Islet precursor cell (in vitro differentiated cells): ENCODE measurements around the gene PPIP5K2.
"Not testable (repeated sequence)": the region's sequence is repeated elsewhere in the genome, so short reads cannot be mapped to it uniquely, and the experiment has no call there.

ENCODE experiments used
- DNase-seq: peaks from one replicate; pipeline ENCODE4 v3.0.0-alpha.2; 2018

Gene PPIP5K2

DNA sequence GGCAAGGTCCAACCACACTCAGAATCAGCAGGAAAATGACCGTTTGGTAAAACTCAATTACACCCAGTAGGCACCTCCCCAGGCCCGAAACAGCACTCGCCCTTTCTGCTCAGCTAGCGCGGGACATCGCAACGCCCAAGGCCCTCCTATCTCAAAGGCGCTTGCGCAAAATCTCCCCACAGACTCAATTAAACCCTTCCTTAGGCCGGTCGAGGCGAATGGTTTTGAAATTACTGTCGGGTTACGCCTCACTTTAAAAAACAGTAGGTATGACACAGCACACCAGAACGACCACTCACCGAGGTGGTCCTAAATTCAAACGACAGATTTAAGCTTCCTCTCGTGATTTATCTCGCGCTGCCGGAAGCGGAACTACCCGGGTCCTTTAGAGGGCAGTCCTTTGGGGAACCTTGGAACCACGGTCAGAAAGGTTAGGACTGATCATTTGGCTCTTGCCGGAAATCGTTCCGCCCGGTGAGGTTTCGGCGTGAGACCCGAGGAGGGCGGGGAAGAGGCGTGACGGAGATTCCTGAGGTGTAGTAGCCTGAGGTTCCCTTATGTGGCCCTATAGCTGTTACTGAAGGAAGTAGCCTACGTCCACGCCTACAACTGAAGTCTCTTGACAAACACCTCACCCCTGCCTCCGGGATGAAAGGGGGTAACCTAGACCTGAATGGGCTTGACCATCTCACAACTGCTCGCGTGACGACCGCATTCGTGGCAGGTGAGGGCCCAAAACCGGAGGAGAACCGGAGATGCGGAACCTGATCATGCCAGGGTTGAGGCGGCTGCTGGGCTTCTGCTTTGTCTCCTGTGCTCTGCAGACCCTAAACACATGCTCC is at the start of gene PPIP5K2, which contains the start of gene GIN1:
Gene PPIP5K2, plus strand, starts transcription at position 537 of the 842 bp plus-strand sequence. CDS start 9,289 bp downstream, outside the sequence.
Gene GIN1, minus strand, starts transcription at position 374 of the 842 bp plus-strand sequence. CDS start 11,431 bp downstream, outside the sequence.
- DNase-seq = peak; percentile 99

DNA sequence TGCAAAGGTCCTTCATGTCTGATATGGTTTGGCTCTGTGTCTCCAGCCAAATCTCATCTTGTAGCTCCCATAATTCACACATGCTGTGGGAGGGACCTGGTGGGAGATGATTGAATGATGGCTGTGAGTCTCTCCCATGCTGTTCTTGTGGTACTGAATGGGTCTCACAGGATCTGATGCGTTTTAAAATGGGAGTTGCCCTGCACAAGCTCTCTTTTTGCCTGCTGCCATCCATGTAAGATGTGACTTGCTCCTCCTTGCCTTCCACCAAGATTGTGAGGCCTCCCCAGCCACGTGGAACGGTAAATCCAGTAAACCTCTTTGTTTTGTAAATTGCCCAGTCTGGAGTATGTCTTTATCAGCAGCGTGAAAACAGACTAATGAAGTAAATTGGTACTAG is 46.6 kb upstream of the PPIP5K2 start:
- not testable (repeated sequence) for DNase-seq

- DNase-seq = no peak
Measured at GRCh38 chr5:103075442-103075841, 44.7 kb upstream of the PPIP5K2 start.

- no peak for DNase-seq
Measured at GRCh38 chr5:103079796-103080195, 40.3 kb upstream of the PPIP5K2 start.

DNA sequence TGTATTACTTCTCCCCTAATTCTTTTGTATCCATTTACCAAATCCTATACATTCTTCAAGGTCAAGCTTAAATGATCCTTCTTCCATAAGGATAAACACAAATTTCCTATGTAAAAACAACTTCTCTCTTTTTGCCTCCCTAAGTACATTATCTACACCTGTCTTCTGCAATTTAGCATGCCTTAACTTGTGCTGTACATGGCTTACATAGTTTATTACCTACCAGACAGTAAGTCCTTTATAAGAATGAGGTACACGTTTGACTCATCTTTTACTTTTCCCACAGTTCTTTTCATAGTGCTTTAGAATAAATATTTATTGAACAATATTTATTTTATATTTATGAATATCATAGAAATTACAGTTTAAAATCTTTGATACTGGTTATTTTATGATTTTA is 33.6 kb upstream of the PPIP5K2 start:
- DNase-seq = no peak

- no peak for DNase-seq
Measured at GRCh38 chr5:103089272-103089671, 30.8 kb upstream of the PPIP5K2 start.

- no peak for DNase-seq
Measured at GRCh38 chr5:103090791-103091190, 29.3 kb upstream of the PPIP5K2 start.

GRCh38 chr5:103092676-103093075 is 27.4 kb upstream of the PPIP5K2 start:
- no peak for DNase-seq

DNA sequence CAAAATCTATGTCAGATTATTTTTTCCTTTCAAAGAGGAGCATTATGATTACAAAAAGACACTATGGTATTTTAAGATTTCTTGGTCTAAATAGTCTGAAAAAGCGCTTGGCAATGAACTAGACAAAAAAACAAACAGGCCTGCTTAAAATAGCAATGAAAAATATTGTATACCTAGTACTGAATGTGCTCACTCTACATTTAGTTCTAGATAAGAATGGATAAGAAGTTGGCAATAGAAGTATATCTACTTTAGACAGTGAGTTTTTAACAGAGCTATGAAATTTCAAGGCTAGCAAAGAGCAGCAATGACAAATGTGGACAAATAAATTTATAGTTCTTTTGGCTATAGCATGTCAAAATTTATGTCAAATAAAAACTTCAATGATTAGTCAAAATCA is 26.4 kb upstream of the PPIP5K2 start:
- no peak for DNase-seq

- DNase-seq = no peak
Measured at GRCh38 chr5:103094737-103095136, 25.4 kb upstream of the PPIP5K2 start.

DNA sequence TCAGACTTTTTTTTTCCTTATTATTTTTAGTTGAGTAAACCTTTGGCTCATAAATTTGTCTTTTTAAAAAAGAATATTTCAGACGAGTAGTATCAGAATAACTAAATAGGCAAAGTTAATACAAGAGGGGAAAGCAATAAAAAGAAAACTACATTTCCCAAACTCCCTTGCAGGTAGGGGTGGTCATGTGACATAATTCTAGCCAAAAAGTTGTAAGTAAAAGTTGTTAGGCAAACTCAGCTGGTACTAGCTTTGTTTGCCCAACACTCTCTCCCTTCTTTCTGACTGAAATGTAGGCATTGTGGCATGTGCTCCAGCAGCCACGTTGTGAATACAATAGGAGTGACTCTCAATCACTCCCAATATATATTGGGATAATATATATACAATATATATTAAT is 21.1 kb upstream of the PPIP5K2 start:
- no peak for DNase-seq

GRCh38 chr5:103101079-103101750 is 18.9 kb upstream of the PPIP5K2 start:
- no peak for DNase-seq

GRCh38 chr5:103102234-103102633 is 17.9 kb upstream of the PPIP5K2 start:
- no peak for DNase-seq

DNA sequence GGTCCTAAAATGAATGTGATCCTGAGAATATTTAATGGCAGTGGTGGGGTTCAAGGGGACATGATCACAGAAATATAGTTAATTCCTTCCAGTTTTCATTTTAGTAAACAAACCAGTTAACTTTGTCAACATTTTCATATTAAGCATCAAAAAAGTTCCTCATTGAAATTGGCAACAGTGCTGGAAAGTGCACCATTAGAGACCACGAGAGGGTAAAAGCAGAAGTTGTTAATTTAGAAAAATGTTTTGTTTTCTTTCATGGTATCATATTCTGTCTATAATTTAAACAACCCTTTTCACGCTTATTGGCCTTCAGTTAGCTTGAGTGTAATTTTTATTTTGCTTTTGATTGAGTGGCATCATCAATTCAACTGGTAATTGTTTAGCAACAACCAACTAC is 12.0 kb upstream of the PPIP5K2 start:
- DNase-seq = no peak

- DNase-seq = no peak
Measured at GRCh38 chr5:103109277-103109676, 10.8 kb upstream of the PPIP5K2 start.

DNA sequence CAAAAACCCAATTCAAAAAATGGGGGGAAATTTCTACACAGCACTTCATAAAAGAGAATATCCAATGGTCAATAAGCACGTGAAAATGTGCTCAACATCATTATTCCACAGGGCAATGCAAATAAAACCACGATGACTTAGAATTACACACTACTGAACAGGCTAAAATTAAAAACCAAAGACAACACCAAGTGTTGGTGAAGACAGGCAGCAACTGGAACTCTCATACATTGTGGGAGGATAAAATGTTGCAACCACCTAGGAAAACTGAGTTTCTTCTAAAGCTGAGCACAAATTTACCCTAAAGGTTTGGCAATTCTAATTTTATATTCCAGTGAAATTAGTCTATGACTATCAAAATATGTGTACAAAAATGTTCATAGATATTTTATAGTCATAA is 9.7 kb upstream of the PPIP5K2 start:
- DNase-seq = no peak

- DNase-seq = no peak
Measured at GRCh38 chr5:103111468-103111867, 8.6 kb upstream of the PPIP5K2 start.

DNA sequence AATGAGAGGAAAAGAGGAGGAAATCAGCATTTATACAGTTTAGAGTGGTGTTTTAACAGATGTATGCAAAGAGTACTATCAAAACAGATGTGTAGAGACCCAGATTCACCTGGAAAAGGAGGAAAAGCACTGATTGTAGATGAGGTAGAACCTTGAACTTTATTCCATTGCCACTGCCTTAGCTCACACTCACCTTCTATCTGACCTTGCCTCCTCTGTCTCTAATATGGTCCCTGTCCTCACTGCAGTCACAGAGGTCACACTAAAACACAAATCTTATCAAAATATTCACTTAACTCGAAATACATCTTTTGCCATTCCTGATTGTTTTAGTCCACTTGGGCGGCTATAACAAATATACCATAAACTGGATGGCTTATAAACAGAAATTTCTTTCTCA is 7.2 kb upstream of the PPIP5K2 start:
- no peak for DNase-seq

GRCh38 chr5:103114440-103114839 is 5.7 kb upstream of the PPIP5K2 start:
- DNase-seq = no peak

- no peak for DNase-seq
Measured at GRCh38 chr5:103117471-103117991, 2.6 kb upstream of the PPIP5K2 start.

DNA sequence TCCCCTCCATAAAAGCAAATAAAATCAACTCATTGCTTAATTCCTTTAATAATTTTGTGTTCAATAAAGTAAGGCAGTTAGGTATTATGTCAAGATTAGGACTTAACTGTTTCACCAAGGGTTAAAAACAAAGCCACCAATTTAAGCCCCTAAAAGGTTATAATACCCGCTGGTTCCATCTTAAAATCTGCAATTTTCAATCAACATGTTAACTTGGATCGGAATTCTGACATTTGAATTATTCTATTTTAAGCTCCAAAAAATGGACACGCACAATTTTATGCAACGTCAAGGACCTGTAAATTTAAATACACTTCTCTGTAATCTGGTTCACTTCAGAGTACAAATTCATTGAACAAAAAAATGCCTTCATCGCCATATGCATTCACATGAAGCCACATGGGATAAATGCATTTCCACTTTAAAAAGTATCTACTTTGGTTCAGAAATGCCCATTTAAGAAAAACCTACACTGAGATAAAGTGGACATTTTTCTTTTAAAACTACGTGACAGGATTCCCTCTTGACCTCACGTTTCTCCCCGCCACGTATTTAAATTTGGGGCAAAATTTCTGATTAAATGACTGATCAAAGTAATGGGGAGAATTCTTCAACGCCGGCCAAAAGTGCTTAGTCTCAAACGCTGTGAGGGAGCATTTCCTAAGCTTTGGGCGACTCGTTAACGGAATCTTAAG is 884 bp upstream of the PPIP5K2 start:
- no peak for DNase-seq

DNA sequence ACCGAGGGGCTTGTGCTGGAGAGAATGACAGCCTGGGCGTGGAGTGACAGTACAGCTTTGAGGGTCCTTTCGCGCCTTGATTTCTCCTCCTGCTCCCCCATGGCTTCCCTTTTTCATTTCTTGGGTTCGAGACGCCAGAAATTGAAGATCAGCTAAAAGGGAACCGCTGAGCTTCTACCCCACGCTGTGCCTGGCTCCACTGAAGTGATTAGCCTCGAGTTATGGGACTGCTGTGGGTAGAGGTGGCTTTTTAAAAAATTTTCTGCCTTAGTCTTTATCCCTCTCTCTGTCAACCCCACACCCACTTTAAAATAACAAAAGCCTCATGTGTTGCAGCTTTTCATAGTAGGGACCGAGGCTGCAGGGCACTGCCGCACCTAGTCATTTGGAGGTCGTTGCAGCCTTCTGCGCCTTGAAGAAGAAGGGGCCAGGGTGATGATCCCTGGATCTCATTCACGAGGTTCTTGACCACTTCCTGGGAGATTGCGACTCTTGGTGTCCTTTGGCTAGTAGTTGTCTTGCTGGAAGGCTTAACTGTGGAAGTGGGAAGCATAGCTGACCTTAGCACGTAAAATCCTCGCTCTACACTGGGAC is 603 bp downstream of the PPIP5K2 start:
- DNase-seq = peak; percentile 57

DNA sequence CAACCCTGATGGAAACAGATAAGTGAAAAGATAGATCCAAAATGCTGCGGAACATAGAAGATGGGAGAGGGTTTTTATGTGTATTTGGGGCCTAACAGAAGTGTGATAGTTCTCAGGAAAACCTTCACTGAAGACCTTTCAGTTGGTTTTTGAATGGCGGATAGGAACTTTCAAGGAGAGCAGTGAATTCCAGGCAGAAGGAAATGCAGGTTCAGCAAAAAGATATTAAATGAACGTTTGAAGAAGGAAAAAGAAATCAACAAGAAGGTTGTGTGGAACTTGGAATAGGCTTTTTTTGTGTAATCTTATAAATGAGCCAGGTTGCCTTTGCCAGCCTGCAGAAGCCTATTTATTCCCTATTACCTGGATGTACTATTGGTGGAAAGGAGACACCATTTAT is 2.1 kb downstream of the PPIP5K2 start:
- no peak for DNase-seq
